Right hindlimb (tissue), 1 donor: ENCODE results near the gene PDE11A.
A peak's percentile ranks its signal among the peaks of the same experiment; 100 is the strongest.
"Not testable (repeated sequence)": the region's sequence is repeated elsewhere in the genome, so short reads cannot be mapped to it uniquely, and the experiment has no call there.

Experiments used
- DNase-seq: peaks from one replicate; pipeline ENCODE4 v3.0.0-alpha.2; 2018

PDE11A gene

DNA sequence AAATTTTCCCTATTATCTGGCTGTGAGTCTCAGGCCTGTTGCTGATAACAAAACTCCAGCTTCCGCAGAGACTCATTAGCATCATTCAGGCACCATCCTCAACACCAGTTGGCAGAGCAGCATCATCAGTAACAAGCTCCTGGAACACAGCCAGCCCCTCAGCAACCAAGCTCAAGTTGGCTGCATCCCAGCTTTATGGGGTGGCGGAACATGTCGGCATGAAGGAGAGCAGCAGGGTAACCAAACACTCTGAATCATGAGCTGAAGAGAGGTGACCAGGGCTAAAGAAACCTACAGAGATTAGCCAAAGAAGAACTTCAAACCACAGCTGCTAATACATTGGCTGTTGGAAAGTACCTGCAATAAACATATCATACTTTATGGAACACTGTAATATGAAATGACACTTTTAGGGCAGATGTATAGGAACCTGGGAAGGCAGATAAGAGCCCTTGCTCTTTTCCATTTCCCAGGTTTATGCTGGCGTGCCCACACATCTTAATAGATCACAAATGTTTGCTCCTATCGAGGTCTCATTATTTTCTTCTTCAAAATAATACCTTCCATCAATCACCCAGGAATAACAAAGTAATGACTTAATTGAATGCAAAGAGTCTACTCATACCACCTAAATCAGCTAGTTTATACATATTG, 63.8 kb downstream of the PDE11A start:
- peak; percentile 23 for DNase-seq

GRCh38 chr2:178006710-178007109, 65.9 kb downstream of the PDE11A start:
- DNase-seq, result no peak

DNA sequence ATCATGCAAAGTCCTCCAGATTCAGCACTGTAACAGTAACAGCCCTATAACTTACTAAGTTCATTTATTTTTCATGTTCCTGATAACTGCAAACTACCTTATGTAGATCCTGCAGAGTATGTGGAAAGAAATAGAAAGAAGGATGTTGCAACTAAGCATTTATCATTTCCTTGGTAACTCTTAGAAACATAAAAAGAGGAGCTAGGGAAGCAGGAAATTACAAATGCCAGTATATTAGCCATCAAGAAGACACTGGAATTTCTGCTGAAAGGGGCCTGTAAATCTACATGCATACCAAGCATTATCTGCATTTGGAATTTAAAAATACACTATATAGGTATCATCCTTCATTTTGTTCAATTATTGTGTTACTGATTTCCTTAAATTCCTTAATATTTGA, 66.8 kb downstream of the PDE11A start:
- DNase-seq, result no peak

DNA sequence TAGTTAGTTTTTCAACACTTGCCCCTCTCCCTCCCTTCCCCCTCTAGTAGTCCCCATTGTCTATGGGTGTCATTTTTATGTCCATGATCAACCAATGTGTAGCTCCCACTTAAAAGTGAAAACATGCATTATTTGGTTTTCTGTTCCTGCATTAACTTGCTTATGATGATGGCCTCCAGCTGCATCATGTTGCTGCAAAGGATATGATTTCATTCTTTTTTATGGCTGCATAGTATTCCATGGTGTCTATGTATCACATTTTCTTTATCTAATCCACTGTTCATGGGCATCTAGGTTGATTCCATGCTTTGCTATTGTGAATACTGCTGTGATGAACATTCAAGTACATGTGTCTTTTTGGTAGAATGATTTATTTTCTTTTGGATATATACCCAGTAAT, 70.5 kb downstream of the PDE11A start:
- no peak for DNase-seq

DNA sequence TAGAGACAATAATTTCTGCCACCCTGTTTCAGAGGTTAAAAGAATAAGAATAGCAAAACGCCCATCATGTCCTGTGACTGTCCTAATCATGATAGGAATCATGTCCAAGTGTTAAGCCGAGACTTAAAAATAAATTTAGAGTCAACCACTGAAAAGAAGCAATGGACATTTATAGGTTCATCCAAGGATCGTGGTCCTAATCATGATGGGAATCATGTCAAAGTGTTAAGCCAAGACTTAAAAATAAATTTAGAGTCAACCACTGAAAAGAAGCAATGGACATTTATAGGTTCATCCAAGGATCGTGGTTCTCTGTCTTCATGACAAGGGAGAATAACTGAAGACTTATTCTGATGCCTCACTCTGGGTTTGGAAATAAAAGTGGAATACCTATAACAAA, 73.6 kb downstream of the PDE11A start:
- DNase-seq, result no peak

DNA sequence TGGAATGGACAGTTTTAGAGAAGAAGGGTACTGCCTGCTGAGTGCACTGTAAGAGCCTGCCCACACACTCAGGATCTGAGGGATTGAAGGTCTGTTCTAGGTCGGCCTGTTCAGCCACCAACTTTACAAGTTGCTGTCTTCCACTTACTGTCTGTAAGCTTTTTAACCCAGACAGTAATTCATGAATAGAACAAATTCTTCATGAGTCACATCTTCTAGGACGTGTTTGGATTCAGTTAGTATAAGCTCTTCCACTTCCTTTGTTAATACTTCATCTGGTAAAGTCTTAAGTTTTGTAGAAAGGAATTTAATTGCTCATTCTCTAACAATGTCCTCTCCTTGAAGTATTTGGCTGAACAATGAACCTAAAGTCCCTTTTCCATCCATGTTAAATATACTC, 74.6 kb downstream of the PDE11A start:
- DNase-seq, result no peak

- no peak for DNase-seq
Observed at GRCh38 chr2:177992992-177993391, 79.6 kb downstream of the PDE11A start.

DNA sequence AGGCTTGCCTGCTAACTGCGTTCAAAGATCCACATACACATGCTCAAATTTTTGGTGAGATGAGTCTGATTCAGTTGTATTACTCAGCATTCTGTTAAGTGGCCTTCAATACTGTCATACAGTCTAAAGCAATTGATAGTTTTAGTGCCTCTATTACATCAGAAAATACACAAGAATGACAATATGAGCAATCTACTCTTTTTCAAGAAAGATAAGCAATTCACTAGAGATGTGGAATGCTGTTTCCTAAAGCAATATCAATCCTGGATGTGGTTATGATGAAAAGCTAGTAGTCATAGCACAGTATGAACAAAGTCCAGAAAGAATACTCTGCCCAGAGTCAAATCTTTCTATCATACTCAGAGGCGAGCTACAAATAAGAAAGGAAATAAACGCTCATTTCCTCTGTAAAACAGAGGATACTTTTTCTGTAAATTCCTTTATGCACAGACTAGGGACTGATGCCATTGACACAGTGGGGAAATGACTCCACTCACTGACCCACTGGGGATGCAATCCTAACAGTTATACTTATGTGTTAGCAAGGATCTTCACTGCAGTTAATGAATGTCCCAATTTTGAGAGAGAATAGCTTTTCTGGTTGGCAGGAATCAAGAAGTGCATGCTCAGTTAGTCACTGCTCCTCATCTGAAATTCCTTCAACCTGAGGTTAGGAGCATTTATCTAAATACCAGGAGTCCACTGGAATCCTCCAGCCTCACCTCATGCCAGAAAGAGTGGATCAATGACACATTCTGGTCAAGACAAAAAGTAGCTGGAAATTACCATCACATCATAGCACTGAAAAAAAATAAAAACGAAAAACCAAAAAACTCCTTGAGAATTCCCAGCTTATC, 83.3 kb downstream of the PDE11A start:
- no peak for DNase-seq

GRCh38 chr2:177984749-177985148, 87.8 kb downstream of the PDE11A start:
- DNase-seq, result no peak

GRCh38 chr2:177983183-177983788, 89.3 kb downstream of the PDE11A start:
- DNase-seq, result peak; percentile 20

DNA sequence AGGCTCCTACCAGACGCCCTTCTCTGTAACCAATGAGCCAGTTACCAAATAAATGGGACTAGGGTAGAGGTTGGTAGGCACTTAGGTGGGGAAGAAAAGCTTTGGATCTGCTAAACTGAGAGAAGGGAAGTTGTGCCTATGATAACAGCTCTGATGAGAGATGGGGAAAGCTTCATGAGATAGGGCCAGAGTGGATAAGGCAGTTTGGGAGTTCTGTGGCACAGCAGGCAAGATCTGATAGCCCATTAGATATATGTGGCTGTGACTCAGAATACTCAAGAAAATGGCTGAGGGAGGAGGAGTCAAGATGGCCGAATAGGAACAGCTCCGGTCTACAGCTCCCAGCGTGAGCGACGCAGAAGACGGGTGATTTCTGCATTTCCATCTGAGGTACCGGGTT, 99.8 kb downstream of the PDE11A start:
- no peak for DNase-seq

DNA sequence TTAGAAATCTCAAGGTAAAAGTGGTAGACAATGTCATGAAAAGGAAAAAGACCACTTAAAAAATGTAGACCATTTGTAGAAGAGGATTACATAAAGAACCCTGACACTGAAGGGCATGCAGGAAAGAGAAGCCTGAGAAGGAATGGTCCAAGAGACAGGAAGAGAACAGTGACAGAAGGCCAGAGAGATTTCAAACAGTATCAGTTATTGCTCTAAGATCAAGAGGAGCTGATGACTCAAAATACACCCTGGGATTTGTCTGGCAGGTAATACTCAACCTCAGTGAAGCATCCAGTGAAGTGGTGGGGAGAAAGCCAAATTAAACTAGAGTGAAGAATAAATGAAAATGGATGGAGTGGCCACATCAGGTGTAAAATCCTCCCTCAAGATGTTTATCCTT, 100.5 kb downstream of the PDE11A start:
- no peak for DNase-seq

GRCh38 chr2:177970670-177971454, 101.7 kb downstream of the PDE11A start:
- no peak for DNase-seq

DNA sequence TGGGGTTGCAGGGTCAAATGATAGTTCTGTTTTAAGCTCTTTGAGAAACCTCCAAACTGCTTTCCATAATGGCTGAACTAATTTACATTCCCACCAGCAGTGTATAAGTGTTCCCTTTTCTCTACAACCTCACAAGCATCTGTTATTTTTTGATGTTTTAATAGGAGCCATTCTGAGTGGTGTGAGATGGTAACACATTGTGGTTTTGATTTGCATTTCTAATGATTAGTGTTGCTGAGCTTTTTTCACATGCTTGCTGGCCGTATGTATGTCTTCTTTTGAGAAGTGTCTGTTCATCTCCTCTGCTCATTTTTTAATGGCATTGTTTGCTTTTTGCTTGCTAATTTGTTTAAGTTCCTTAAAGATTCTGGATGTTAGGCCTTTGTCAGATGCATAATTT, 107.7 kb downstream of the PDE11A start:
- no peak for DNase-seq

DNA sequence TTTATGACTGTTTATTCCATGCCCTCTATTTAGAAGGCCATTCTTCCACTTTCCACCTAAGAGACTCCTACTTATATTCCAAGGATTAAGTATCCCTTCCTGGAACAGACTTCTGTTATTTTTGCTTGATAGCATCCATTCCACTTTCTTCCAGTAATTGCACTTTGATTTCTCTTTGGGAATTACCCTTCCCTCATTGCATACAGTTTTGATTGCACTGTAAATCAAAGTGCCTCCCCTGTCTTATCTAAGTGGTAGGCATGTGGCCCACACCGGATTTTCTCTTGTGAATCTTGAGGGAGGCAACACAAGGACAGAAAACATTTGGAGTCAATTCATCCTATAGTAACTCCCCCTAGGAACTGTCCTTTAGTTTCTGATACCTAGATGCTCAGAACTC, 120.4 kb downstream of the PDE11A start:
- no peak for DNase-seq

DNA sequence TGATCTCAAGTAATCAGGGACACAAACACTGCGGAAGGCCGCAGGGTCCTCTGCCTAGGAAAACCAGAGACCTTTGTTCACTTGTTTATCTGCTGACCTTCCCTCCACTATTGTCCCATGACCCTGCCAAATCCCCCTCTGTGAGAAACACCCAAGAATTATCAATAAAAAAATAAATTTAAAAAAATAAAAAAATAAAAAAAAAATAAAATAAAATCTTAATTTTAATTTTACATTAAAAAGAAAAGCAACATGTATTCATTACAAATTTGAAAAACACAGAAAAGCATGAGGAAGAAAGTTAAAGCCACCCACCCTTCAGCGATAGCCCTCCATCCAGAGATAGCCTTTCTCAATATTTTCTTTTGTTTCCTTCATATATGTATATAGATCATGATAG, 125.0 kb downstream of the PDE11A start:
- not testable (repeated sequence) for DNase-seq

DNA sequence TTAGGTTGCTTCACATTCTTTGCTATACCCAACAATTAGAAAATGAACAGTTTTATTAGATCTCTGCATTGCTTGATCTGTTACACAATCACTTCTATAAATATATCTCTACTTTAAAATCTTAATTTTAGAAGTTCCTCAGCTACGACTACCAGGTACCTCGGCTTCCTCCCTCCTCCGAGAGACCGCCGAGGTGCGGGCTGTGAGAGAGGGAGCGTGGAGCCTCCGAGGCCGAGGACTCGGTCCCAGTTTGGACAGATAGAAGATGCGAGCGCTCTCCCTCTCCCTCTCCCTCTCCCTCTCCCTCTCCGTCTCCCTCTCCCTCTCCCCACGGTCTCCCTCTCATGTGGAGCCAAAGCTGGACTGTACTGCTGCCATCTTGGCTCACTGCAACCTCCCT, 128.0 kb downstream of the PDE11A start:
- not testable (repeated sequence) for DNase-seq

DNA sequence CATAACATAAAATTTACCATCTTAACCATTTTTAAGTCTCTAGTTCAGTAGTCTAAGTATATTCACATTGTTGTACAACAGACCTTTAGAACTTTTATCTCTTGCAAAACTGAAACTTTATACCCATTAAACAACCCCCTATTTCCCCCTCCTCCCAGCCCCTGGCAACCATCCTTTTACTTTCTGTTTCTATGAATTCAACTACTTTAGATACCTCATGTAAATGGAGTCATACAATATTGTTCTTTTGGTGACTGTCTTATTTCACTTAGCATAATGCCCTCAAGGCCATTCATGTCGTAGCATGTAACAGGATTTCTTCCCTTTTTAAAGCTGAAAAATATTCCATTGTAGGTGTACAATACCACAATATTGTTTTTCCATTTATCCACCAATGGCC, 129.8 kb downstream of the PDE11A start:
- DNase-seq, result no peak

DNA sequence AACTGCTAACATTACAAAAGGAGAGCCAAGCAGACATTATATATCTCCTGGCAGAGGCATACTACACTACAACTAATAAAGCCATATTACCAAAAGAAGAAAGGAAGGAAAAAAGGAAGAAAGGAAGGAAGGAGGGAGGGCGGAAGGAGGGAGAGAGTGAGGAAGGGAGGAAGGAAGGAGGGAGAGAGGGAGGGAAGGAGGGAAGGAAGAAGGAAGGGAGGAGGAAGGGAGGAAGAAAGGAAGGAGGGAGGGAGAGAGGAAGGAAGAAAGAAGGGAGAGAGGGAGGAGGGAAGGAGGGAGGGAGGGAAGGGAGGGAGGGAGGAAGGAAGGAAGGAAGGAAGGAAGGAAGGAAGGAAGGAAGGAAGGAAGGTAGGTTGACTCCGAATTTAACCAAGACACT, 133.4 kb downstream of the PDE11A start:
- no peak for DNase-seq

DNA sequence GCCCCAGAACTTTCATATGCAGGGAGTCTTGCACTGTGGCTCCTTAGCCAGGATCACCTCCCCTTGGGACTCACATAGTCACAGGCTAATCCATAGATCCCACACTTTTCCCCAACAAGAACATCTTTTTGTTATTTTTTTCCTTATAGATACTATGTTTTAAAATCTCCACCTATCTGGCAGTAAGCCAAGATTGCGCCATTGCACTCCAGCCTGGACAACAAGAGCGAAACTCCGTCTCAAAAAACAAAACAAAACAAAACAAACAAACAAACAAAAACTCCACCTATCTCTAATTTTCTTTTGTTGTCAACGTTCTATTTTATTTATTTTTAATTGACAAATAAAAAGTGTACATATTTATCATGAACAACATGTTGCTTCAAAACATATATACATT, 141.7 kb downstream of the PDE11A start:
- DNase-seq, result no peak

DNA sequence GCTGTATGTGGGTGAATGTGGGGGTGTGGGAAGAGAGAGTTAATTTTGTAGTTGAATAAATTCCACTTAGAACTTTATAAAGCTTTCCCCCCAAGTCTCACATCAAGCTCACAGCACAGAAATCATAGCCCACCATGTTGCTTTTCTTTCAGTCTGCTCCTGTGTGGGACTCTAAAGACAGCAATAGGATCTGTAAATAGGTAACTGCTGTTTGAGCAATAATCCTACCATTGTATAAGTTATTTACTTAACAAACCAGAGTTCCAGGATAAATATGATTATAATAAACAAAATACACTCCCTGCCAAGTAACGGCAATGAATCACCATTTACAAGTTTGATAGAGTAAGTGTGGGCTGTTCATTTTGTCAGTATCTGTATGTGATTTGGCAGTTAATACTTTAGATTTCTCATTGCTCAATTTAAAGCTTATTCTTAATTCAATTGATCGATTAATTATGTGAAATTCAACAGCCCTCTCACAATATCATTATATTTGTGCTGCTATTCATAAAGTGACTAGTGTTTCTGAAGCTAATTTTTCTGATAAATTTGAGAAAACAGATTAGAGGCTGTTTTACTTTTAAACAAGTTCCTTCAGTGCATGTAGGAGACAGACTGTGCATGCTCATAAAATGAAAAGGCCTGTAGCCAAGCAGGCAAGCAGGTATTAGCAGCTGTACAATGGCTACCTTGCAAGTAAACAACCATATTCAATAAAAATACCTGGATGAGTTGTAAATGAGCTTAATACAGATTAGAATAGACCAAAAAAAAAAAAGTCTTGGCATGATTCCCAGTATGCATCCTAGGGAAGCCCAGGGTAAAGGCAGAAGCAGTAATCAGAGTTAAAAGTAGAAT, 142.7 kb downstream of the PDE11A start:
- DNase-seq, result no peak

DNA sequence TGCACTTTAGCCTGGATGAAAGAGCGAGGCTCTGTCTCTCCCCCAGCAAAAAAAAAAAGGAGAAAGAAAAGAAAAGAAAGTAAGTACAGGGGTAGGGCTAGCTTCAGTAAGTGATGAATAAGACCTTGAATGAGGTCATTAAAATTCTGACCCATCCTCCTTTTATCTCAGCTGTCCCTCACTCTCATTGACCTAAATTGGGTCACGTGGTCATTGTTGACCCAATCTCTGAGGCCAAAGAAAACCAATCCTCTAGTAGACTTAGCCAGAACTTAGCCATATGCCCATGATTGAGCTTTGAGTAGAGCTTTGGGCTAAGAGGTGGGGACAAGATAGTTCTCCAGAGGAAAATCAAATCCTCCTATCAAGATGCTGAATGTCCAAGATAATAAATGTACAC, 149.3 kb downstream of the PDE11A start:
- DNase-seq, result no peak
